NOMO-1 treated with DMSO at 0.1 percent for 48 hours (cell line): ENCODE measurements around the gene SLC2A1.
A peak's percentile ranks its signal among the peaks of the same experiment; 100 is the strongest.

ENCODE experiments used
- DNase-seq: peaks from one replicate; lab custom pipeline; 2025; ENCODE audit not compliant: unreplicated experiment; lab: John Stamatoyannopoulos, UW

The SLC2A1 gene

DNA sequence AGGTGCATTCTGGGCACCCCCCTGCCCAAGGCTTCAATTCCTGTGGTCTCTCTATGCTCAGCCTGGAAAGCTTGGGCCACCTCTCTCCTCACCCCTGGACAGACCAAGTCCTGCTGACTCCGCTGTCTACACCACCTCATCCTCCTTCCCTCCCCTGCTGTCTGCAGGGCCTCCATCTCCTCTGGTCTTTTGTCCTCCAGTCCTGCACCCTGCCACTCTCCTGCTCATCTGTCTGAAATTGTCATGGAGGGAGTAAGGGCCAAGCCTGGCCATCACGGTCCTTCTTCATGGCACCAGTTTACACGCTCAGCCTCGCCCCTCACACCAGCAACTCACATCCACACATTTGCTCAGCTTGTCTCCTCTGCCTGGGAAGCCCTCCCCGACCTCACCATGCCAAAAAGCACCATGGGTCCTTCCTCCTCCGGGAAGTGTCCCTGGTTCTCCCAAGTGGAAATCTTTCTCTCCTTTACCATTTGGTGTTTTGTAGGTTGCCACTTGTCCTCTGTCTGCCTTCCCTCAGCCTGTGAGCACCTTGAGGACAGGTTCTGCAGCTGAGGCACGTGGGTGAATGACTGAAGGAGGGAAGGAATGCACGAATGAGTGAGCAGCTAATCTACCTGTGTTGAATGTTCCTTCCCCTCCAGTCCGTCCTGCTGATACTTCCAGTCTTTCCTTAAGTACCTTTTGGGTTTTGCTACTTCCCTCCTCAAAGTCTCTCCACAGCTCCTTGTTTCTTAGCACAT is 2.1 kb upstream of the SLC2A1 start:
- no peak for DNase-seq

- no peak for DNase-seq
Measured at GRCh38 chr1:42960122-42960390, 1.4 kb upstream of the SLC2A1 start.

DNA sequence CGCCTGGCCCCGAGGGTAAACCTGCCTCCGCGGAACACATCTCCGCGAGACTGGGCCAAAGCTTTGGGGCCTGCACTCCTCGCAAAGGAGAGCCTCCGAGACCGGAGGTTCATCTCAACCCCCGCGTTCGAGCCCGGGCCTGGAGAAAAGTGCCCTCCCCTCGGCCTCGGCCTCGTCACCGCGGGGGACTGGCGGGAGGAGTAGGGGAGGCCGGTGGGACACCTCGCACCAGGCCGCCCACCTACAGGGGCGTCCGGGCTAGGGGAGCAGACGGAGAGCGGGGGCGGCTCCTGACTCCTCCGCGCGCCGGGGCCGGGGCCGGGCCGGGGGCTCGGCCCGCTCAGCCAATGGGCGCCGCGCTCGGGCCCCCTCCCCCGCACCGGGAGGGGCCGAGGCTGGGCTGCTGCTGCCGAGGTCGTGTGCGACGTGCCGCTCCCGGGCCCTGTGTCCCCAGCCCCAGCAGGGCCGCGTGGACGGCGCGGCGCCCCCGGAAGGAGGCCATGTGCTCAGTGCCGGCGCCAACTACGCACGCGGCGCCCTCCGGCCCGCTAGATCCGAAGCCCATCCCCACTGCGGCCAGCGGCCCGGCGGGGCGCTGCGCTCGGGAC is 684 bp downstream of the SLC2A1 start:
- DNase-seq = peak; percentile 36

GRCh38 chr1:42957229-42957879 is 1.3 kb downstream of the SLC2A1 start:
- no peak for DNase-seq

GRCh38 chr1:42956739-42957138 is 1.9 kb downstream of the SLC2A1 start:
- DNase-seq = no peak

DNA sequence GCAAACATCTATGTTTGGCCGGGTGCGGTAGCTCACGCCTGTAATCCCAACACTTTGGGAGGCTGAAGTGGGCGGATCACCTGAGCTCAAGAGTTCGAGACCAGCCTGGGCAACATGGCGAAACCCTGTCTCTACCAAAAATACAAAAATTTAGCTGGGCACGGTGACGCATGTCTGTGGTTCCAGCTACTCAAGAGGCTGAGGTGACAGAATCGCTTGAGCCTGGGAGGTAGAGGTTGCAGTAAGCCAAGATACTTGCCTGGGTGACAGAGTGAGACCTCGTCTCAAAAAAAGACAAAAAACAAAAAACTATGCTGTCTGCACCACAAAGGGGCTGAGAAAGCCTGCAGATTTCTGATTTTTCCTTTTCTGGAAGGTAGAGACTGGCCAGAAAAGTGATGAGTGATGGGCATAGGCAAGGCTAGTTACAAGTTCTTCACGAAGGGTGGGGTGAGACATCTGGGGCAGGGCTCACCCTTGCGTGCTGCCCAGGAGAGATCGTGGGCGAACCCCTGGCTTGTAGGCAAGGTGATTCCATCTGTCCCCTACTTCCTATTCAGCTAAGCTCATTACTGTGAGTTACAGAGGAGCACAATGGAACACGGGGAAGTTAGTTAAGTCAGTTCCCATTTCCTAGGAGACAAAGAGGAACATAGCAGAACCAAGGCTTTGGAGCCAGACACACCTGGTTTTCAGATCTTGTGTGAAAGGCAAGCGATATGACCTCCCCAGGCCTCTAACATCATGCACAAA is 3.2 kb downstream of the SLC2A1 start:
- peak; percentile 8 for DNase-seq

GRCh38 chr1:42953182-42954180 is 5.2 kb downstream of the SLC2A1 start:
- DNase-seq = no peak

- DNase-seq = no peak
Measured at GRCh38 chr1:42952303-42953001, 6.2 kb downstream of the SLC2A1 start.

DNA sequence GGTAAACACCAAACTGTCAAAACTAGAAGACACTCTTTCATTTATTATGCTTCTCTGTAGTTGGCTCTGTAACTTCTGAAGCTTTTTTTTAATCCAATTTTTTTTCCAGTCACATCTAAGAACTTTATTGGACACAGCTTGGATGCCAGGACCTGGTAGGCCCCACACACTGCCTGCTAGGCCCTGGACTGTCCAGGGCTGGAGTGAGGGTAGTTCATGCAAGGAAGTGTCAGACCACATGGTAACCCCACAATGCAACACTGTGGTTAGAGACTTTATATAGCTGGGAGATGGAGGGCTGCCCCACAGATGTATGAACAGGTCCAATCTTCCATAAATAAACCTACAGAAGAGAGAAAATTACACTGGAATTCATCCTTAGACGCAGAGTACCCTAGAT is 7.1 kb downstream of the SLC2A1 start:
- no peak for DNase-seq

DNA sequence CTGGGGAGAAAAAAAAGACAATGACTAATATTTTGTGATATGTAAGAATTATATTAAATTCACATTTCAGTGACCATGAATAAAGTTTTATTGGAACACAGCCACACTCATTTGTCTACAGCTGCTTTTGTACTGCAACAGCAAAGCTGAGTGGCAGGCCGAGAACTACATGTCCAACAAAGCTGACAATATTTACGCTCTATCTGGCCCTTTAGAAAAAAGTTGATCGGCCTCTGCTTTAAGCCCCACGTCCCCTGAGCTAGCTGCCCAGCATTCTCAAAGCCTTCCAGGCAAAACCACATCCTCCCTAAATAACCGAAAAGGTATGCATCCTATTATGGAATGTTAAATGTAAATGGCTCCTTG is 8.6 kb downstream of the SLC2A1 start:
- no peak for DNase-seq

GRCh38 chr1:42949312-42950115 is 9.2 kb downstream of the SLC2A1 start:
- no peak for DNase-seq

- DNase-seq = no peak
Measured at GRCh38 chr1:42947965-42948732, 10.5 kb downstream of the SLC2A1 start.

- no peak for DNase-seq
Measured at GRCh38 chr1:42947117-42947516, 11.6 kb downstream of the SLC2A1 start.

DNA sequence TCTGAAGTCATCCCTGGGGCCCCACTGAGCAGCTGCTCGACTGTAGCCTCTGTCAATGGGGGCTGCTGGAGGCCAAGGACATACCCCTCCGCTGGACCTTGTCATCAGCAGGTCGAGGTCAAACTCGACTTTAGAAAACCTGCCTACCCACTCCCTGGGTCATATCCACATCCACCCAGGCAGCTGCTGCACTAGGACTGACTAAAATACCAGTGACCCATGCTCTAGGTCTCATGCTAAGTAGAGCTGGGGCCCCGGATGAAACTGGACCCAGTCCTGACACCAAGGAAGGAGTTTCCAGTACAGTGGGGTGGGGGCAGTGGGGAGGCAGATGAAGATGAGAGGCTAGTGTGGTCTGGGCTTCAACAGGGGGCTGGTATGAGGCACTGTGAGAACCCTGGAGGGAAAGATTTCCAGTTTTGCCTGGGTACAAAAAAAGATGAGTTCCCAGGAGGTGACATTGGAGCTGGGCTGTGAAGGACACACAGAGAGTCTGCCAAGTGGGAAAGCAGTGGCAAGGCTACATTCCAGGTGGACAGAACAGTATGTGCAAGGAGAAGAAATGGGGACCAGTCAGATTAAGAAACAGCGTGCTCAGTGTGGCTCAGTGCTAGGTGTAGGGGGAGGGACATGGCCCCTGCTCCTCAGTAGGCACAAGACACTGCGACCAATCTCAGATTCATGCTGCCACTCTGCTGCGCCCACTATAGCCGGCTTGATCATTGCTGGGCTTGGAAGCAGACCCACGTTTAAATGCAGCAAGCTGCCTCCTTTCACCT is 12.4 kb downstream of the SLC2A1 start:
- DNase-seq = no peak

DNA sequence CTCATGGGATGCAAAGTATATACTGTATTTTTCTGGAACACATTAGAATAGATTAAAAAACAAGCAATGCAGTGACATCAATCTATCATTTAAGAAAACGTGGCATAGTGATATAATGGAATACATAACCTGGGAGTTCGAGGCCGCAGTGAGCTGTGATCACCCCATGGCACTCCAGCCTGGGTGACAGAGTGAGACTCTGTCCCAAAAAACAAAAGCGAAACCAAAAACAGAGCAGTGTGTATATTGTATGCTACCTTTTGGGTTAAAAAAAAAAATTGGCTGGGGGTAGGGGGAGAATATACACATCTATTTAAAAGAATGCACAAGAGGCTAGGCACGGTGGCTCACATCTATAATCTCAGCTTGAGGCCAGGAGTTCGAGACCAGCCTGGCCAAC is 13.5 kb downstream of the SLC2A1 start:
- no peak for DNase-seq

DNA sequence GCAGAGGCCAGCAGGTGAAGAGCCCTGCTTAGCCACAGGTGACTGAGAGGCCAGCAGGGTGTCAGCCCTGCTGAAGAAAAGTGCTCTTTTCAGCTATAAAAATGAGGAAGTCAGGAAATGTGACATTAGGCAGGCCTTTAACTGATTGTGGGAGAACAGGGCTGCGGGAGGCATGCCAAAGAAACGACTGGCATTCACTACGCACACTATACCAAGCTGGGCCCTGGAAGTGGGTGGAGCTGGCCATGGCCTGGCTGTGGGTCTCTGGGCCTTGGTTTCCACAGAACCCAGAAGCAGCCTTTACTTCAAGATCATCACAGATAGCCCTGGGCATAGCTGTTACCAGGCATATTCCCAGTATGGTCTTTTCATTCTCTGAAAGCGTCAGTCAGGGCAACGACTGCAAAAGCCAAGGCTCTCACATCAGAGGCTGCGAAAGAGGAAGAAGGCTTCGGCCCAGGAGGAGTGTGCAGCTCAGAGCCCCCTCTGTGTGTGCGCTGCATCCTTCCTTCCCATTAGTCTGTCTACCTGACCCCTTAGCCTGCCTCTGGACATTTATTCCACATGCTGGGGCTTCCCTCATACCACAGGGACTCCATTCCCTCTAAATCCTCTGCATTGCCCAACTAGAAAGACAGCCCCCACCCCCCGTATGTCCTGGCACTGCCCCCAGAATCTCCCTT is 14.3 kb downstream of the SLC2A1 start:
- DNase-seq = peak; percentile 59

DNA sequence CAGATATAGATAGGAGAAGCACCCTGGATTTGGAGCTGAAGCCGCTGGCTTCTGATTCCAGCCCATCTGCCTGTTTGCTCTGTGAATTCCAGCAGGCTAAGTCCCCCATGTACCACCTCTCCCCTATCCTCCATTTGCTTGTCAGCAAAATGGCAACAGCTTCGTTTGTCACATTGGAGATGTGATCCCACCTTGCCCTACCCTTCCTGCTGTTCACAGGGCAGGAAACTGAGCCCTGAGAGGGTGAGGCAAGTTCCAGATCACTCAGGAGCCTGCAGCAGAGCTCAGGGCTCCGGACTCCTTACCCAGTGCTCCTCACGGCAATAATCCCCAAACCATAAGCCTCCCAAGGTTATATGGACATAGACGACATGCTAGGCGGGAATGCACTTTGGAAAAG is 14.9 kb downstream of the SLC2A1 start:
- no peak for DNase-seq
